DND-41 (cell line): ENCODE results near the gene NXNL1.
A peak's percentile ranks its signal among the peaks of the same experiment; 100 is the strongest.

Experiments
- CTCF ChIP-seq: IDR thresholded peaks from 2 replicates; pipeline ENCODE4 v1.5.1; 2012; ENCODE audit warnings: borderline replicate concordance, low read length, moderate library complexity, mild to moderate bottlenecking; ENCODE audit not compliant: poor library complexity, severe bottlenecking; ENCODE audit errors: extremely low read depth
- EZH2 ChIP-seq: IDR thresholded peaks from 3 replicates; pipeline ENCODE4 v1.6.1; 2012; ENCODE audit warnings: borderline replicate concordance, low read depth, mild to moderate bottlenecking, moderate library complexity, low read length, inconsistent platforms; ENCODE audit not compliant: severe bottlenecking

DNA sequence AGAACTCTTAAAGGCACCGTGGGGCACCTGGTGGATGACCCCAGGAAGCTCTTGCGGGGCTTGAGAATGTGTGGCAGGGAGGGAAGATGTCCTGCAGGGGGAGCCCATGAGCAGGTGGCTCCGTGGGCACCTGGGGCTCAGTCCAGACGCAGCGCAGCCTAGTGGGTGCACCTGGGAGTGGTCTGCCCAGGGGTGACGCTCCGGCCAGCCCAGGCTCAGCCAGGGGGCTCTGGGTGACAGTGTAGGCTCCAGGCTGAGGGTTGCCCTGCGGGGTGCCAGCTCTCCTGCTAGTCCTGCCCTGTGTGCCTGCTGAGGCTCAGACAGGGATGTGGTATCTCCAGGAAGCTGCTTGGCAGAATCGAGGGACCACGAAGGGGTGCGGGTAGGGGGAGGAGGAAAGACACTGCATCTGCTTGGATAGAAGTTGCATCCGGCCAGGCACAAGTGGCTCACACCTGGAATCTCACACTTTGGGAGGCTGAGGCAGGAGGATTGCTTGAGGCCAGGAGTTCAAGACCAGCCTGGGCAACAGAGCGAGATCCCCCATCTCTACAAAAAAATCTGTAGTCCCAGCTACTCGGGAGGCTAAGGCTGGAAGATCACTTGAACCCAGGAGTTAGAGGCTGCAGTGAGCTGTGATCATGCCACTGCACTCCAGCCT, 35.7 kb upstream of the NXNL1 start:
- TF ChIP-seq CTCF (peak; percentile 95), EZH2 (no peak)
